ENCODE measurements around the gene ZXDC.
A peak's percentile ranks its signal among the peaks of the same experiment; 100 is the strongest.

Gene ZXDC

GRCh38 chr3:126408099-126408498, 67.6 kb downstream of the ZXDC start:
- no peak for DNase-seq

- no peak for DNase-seq
Measured at GRCh38 chr3:126407412-126408044, 68.2 kb downstream of the ZXDC start.

- no peak for DNase-seq
Measured at GRCh38 chr3:126406389-126407296, 69.0 kb downstream of the ZXDC start.

- no peak for DNase-seq
Measured at GRCh38 chr3:126402666-126403302, 72.9 kb downstream of the ZXDC start.

GRCh38 chr3:126402178-126402577, 73.5 kb downstream of the ZXDC start:
- no peak for DNase-seq

- DNase-seq = no peak
Measured at GRCh38 chr3:126401611-126402160, 74.0 kb downstream of the ZXDC start.

GRCh38 chr3:126399756-126400155, 75.9 kb downstream of the ZXDC start:
- DNase-seq = no peak

- peak; percentile 12 for DNase-seq
Measured at GRCh38 chr3:126399351-126399735, 76.3 kb downstream of the ZXDC start.

- no peak for DNase-seq
Measured at GRCh38 chr3:126398423-126399350, 77.0 kb downstream of the ZXDC start.

- DNase-seq = no peak
Measured at GRCh38 chr3:126397610-126398422, 77.9 kb downstream of the ZXDC start.

GRCh38 chr3:126396536-126396935, 79.2 kb downstream of the ZXDC start:
- DNase-seq = no peak

GRCh38 chr3:126395846-126396513, 79.7 kb downstream of the ZXDC start:
- no peak for DNase-seq

GRCh38 chr3:126394977-126395321, 80.7 kb downstream of the ZXDC start:
- DNase-seq = no peak

GRCh38 chr3:126394179-126394976, 81.3 kb downstream of the ZXDC start, which contains the start of gene CFAP100:
CFAP100 (plus strand) TSS chr3:126394909; CDS start chr3:126396001, 1,092 bp downstream.
- DNase-seq = no peak

GRCh38 chr3:126393563-126393962, 82.1 kb downstream of the ZXDC start:
- DNase-seq = no peak

- no peak for DNase-seq
Measured at GRCh38 chr3:126392246-126392645, 83.4 kb downstream of the ZXDC start.

- DNase-seq = no peak
Measured at GRCh38 chr3:126391631-126392030, 84.1 kb downstream of the ZXDC start.

GRCh38 chr3:126390751-126391150, 84.9 kb downstream of the ZXDC start:
- DNase-seq = no peak

- DNase-seq = no peak
Measured at GRCh38 chr3:126390201-126390600, 85.5 kb downstream of the ZXDC start.

- DNase-seq = no peak
Measured at GRCh38 chr3:126389794-126390146, 85.9 kb downstream of the ZXDC start.
